Measurements from ENCODE around the gene PCDHA1. TPM values are rescaled to one million over a fixed set of nuclear protein-coding genes. Genes with fewer than 3 reads are reported as not detected.

Gene PCDHA1
- polyA plus RNA-seq, 1 donor (not counting 4 experiments of a cell fraction or from before 2014, with no cell fraction given): 0.03 TPM

GRCh38 chr5:140916325-140916724, 130.4 kb downstream of the PCDHA1 start:
- Histone ChIP-seq H3K9ac (ENCODE audit: control insufficient read depth, extremely low read depth, insufficient read depth, low read length) (no peak overlapping the region), H3K4me3 (ENCODE audit: control insufficient read depth in 2 of 3, extremely low read depth in 1 of 3, insufficient read depth in 2 of 3, low read depth in 1 of 3, low read length in 3 of 3) (no peak overlapping the region), H3K27ac (ENCODE audit: control insufficient read depth, insufficient read depth, low read length) (no peak overlapping the region), H2AFZ (ENCODE audit: control insufficient read depth, low read length) (no peak overlapping the region), H3K9me3 (ENCODE audit: control insufficient read depth, low read depth, low read length) (no peaks in the 10 kb centered on the region), H4K20me1 (ENCODE audit: control insufficient read depth, extremely low read depth, insufficient read depth, low read length) (no peaks in the 10 kb centered on the region), H3K4me2 (ENCODE audit: control insufficient read depth, extremely low read depth, insufficient read depth, low read depth, low read length) (no peak overlapping the region), H3K79me2 (ENCODE audit: control insufficient read depth, insufficient read depth, low read length) (no peaks in the 10 kb centered on the region), H3K27me3 (ENCODE audit: control insufficient read depth, extremely low read depth, insufficient read depth, low read length) (no peaks in the 10 kb centered on the region), H3K9me1 (ENCODE audit: control insufficient read depth, extremely low read depth, insufficient read depth, low read length) (no peaks in the 10 kb centered on the region), H3K4me1 (ENCODE audit: control insufficient read depth, extremely low read depth, insufficient read depth, low read length) (no peaks in the 10 kb centered on the region), H3K36me3 (ENCODE audit: control insufficient read depth in 2 of 2, extremely low read depth in 1 of 2, insufficient read depth in 2 of 2, low read length in 2 of 2) (no peaks in the 10 kb centered on the region)
- no peak for TF ChIP-seq EZH2 (IDR thresholded peaks at IDR 0.05; ENCODE audit: low read length)
- TF ChIP-seq CTCF (optimal IDR thresholded peaks at IDR 0.05 in 1 of 3, IDR thresholded peaks at IDR 0.05 in 1 of 3, conservative IDR thresholded peaks at IDR 0.05 in 1 of 3; ENCODE audit: extremely low read depth in 1 of 3, insufficient read depth in 2 of 3, low read length in 3 of 3): no peak
- dilution Hi-C loops (cut with MboI; ENCODE audit: extremely low pct_ligation_motif_present, low sequenced_read_pairs): no loop called here
- FAIRE-seq (no peak), DNase-seq (ENCODE audit: low read depth, low spot score) (no peak)

GRCh38 chr5:140923601-140924000, 137.7 kb downstream of the PCDHA1 start:
- DNase-seq (ENCODE audit: low read depth, low spot score) (no peak), FAIRE-seq (no peak)
- H4K20me1 ChIP-seq (ENCODE audit: control insufficient read depth, extremely low read depth, insufficient read depth, low read length): no peaks in the 10 kb centered on the region
- no peak overlapping the region for H2AFZ ChIP-seq (ENCODE audit: control insufficient read depth, low read length)
- dilution Hi-C loops (cut with MboI; ENCODE audit: extremely low pct_ligation_motif_present, low sequenced_read_pairs): no loop called here
- peaks cover 6% of the 10 kb centered on the region for H3K9me3 ChIP-seq (ENCODE audit: control insufficient read depth, low read depth, low read length)
- H3K27me3 ChIP-seq (ENCODE audit: control insufficient read depth, extremely low read depth, insufficient read depth, low read length): peaks cover 25% of the 10 kb centered on the region
- H3K4me3 ChIP-seq (ENCODE audit: control insufficient read depth in 2 of 3, extremely low read depth in 1 of 3, insufficient read depth in 2 of 3, low read depth in 1 of 3, low read length in 3 of 3): no peak overlapping the region
- H3K9ac ChIP-seq (ENCODE audit: control insufficient read depth, extremely low read depth, insufficient read depth, low read length): no peak overlapping the region
- no peak overlapping the region for H3K27ac ChIP-seq (ENCODE audit: control insufficient read depth, insufficient read depth, low read length)
- no peaks in the 10 kb centered on the region for H3K79me2 ChIP-seq (ENCODE audit: control insufficient read depth, insufficient read depth, low read length)
- no peaks in the 10 kb centered on the region for H3K36me3 ChIP-seq (ENCODE audit: control insufficient read depth in 2 of 2, extremely low read depth in 1 of 2, insufficient read depth in 2 of 2, low read length in 2 of 2)
- H3K4me2 ChIP-seq (ENCODE audit: control insufficient read depth, extremely low read depth, insufficient read depth, low read depth, low read length): no peak overlapping the region
- no peak for TF ChIP-seq CTCF (optimal IDR thresholded peaks at IDR 0.05 in 1 of 3, IDR thresholded peaks at IDR 0.05 in 1 of 3, conservative IDR thresholded peaks at IDR 0.05 in 1 of 3; ENCODE audit: extremely low read depth in 1 of 3, insufficient read depth in 2 of 3, low read length in 3 of 3)
- TF ChIP-seq EZH2 (IDR thresholded peaks at IDR 0.05; ENCODE audit: low read length): no peak
- H3K9me1 ChIP-seq (ENCODE audit: control insufficient read depth, extremely low read depth, insufficient read depth, low read length): no peaks in the 10 kb centered on the region
- H3K4me1 ChIP-seq (ENCODE audit: control insufficient read depth, extremely low read depth, insufficient read depth, low read length): peaks cover 3% of the 10 kb centered on the region
